Dermis blood vessel endothelial cell (primary cell): ENCODE measurements around the gene AOPEP. TPM values are rescaled to one million over a fixed set of nuclear protein-coding genes. Genes with fewer than 3 reads are reported as not detected.

ENCODE experiments used
- DNase-seq: peaks from one replicate; pipeline ENCODE4 v3.0.0; 2010
- total RNA-seq: library from RNA; depleted of rRNA; stranded (reverse); fragments of >200 nt; gene quantifications from 2 replicates; pipeline ENCODE4 v1.2.3, GENCODE V29; 2014

Gene AOPEP
- total RNA-seq, 1 donor from 2014 or later = 77.1 TPM

DNA sequence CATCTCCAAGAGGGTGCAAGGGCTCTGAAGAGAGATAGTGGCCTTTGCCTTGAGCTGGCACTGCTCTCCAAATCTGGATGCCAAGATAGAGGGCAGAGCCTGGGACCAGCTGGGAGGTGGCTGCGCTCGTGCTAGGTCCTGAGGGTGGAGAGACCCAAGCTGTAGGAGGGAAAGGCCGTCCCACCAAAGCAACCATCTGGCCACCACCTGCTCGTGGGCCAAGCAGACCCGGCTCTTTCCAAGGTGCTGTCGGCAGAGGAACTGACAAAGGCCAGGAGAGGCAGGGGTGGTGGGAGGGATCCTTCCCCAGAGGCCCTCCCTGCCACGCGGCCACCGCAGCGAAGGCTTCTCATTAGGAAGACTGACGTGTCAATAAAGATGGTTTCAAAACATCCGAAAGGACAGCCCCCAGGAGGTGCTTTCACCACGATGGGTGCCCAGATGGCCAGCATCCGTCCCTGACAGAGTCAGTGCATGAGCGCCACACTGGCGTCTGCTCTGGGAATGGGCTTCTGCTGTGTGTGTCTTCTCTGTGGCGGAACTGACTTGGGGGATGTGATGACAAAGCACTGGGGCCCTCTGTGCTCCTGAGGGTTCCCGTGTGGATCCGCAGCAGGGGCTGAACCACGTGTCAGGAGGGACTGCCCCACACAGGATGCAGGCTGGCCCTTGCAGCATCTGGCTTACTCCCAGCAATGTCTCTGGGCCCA, 377.5 kb downstream of the AOPEP start:
- no peak for DNase-seq

DNA sequence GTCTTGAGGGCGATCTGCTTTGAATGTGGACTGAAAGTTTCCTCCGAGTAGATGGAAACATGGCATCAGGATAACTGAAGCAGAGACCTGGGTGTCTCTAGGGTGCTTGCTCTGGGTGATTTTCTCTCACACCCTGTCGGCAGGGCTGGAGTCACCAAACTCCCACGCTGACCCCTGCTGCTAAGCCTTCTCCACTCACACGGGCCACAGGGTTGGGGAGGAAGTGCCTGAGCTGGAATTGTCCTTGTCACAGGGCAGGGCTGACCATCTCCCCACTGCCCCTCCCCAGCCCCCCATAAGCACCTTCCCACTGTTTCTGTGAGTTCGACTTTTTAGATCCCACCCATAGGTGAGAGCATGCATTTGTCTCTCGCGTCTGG, 378.1 kb downstream of the AOPEP start:
- DNase-seq = no peak

DNA sequence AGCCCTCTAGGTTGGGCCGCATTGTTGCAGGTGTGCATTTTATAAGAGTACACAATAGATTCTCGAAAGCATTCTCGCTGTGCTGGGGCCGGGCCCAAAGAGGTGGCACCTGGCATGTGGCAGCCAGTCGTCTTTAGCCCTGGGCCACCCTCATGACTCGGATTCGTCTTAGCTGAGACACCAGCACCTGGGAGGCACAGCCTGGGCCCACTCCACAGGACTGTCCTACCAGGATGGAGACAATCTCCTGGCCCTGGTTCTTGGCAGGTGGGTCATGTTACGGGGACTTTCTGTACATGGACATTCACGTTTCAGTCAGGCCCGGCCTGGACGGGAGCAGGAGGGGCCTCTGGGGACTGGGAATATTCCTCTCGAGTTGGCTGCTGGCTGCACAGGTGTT, 378.5 kb downstream of the AOPEP start:
- DNase-seq = no peak

DNA sequence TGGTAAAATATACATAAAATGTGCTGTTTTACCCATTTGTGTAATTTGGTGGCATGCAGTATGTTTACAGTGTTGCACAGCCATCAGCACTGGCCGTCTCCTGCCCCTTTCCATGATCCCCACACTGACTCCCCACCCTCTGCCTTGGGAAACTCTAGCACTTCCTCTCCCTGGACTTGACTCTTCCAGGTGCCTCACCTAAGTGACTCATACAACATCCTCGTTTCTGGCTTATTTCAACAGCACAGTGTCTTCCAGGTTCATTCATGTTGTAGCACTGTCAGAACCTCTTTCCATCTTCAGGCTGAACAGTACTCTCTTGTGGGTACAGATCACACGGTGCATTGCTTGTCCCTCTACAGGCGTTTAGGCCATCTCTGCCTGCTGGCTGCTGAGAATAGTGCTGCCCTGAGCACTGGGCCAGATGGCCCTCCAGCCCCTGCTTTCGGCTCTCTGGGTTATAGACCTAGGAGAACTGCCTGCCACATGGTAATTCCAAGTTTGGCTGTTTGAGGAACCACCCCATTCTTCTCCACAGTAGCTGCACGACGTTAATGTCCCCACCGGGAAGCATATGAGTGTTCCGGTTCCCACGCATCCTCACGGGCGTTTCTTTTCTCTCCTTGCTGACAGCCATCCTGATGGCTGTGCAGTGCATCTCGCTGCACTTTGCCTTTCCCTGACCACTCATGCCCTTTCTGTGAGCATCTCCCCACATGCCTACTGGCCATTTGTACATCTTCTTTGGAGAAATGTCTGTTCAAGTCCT, 379.2 kb downstream of the AOPEP start:
- DNase-seq = no peak

DNA sequence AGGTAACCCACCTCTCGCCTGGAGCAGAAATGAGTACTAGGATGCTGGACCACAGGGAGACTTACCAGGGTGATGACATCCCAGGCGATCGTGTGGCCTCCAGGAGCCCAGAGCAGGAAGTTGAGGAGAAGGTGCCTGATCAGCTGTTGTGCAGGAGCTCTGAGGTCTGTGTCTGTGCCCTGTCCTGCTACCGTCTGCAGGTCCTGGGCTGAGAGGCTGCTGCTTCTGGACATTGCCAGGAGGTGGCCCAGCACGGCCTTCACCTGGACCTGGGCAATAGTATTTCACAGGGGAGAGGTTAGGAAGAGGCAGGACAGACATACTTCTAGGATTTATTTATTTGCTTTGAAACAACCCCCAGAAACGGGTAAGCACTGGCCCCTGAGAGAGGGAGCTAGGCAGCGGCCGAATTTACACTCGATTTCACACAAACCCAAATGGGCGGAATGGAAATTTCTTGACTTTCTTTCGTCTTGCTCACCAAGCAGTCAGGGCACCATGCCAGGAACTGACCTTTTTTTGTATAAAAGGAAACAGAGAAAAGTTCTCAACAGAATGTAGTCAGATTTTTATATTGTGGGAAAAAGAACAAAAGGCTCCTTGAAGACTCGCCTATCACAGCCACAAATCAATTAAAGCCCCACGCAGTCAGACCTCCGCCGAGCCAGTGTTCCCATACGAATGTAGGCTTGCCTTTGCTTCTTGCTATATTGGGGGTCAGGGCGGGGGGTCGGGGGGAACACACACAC, 380.7 kb downstream of the AOPEP start:
- peak; percentile 79 for DNase-seq

DNA sequence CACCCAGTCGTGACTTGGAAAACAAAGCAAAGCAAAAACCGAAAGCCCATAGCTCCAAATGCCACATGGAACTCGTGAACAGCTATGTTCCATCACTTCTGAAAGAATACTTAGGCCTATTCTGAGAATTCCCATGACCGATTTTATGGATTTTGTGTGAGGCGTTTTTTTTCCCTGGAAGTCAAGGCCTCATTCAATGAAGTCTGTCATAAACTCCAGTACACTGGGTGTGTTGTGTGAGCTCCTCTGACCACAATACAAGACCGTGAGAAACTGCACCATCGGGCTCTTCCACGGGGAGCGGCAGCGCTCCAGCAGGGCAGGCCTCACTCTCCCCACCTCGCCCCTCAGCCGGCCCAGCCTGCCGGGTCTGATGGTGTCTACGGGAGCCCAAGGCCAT, 381.5 kb downstream of the AOPEP start:
- DNase-seq = no peak

DNA sequence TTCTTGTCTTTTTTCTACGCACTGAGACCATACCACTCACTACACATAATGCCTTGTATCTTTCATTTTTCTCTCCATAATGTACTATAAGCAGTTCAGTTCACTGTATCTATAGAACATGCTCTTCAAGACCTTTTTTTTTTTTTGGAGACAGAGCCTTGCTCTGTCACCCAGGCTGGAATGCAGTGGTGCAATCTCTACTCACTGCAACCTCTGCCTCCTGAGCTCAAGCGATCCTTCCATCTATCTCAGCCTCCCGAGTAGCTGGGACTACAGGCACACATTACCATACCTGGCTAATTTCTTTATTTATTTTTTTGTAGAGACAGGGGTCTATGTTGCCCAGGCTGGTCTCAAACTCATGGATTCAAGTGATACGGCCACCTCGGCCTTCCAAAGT, 382.3 kb downstream of the AOPEP start:
- no peak for DNase-seq

DNA sequence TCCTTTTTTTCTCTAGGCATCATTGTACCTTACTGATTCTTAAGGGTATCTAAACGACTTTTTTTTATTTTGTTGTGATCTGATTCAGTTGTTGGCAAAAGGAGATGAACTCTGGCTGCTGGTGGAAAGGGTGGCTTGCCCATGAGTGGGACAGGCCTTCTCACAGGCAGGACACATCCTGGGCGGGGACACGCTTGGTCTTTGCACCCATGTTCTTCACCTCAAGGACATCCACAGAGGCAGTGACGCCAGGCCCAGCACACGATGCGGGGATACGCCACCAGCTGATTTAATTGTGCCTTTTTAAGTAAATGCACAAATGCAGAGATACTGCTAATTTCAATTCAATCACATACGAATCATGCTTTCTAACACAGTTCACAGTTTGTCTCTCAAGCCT, 383.0 kb downstream of the AOPEP start:
- DNase-seq = no peak

DNA sequence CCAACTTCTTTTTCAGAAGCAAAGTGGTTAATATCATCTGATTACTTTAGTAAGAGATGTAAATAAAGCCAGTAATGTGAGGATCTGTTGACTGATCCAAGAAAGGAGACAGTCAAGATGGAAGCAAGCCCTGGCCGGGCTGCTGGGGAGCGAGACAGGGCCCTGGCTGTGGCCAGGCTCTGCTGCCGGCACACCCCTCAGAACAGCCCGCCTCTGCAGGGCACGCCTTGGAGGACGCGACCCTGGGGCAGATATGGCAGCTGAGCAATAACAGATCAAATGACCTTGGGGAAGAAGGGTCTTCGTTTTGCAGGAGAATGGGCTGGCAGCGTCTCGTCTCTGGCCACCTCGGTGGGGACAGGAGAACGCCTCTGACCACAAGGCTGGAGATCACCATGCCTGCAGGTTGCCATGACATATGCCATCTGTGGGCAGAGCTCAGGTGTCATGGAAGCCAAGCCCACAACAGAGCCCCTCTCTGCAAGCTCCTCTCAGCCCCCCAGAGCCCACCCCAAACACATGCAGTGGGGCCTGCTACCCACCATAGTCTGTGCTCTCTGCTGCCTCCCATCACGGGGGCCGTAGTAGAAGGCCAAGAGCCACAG, 384.5 kb downstream of the AOPEP start:
- DNase-seq = no peak

DNA sequence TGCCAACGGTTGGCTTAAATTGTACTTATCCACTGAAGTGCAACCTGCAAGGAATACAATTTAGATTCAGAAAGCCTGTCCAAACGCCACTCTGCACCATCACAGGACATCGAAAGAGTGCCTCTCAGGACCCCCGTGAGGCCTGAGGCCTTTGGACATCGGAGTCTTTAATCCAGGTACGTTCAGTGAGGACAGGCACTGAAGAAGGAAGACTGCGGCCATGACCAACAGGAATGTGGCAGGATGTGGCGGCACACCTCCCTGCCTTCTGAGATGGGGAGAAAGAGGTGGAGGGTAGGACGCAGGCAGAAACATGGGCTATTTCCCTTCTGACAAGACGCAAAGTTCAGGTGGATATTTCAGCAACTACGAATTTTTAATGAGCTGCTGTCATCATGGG, 385.2 kb downstream of the AOPEP start:
- DNase-seq = no peak

DNA sequence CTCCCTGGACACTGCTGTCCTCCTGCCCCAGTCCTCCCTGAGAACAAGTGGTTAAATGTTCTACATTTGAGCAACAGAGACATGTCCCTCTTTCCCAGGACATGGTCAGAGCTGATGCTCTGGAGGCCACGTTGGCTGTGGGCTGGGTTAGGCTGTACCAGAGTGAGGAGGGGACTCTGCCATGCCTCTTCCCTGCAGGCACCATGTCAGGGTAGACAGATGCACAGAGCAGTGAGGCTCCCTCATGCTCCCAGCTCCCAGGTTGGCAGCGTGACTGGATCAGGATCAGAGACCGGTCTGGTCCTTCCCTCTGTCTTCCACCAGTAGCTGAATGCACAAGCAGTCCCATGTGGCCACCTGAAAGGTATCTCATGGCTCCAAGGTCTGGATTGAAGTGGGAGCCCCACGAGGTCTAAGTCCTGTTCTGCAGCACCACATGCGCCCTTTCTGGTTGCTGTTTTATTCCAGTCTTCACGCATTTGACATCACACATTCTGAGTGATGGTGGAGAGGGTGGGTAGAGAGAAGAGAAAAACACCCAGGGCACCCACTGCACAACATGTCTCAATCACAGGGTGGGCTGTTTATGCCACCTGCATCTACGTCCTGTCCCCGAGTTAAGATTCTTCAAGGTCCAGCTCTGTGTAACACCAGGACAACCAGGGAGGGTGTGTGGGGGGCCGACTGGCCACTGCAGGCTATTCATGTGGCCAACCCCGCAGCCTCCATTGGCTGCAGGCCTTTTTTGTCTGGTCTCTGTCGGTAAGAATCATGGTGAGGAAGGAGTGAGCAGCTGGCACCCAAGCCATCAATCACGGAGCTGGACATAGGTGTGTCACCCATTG, 386.2 kb downstream of the AOPEP start:
- DNase-seq = no peak

DNA sequence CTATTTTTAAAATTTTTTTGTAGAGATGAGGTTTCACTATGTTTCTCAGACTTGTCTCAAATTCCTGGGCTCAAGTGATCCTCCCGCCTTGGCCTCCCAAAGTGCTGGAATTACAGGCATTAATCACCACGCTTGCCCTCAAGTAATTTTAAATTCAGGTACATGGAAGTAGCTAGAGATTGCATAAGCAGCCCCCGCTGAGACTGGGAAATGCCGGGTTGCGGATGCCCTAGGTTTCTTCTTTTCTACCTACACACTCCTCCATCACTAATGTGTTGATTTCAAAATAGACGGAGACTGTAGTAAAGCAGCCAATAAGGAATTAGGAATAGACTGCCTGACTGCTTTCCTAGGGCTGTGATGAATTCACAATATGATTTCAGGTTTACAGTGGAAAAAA, 388.6 kb downstream of the AOPEP start:
- no peak for DNase-seq

DNA sequence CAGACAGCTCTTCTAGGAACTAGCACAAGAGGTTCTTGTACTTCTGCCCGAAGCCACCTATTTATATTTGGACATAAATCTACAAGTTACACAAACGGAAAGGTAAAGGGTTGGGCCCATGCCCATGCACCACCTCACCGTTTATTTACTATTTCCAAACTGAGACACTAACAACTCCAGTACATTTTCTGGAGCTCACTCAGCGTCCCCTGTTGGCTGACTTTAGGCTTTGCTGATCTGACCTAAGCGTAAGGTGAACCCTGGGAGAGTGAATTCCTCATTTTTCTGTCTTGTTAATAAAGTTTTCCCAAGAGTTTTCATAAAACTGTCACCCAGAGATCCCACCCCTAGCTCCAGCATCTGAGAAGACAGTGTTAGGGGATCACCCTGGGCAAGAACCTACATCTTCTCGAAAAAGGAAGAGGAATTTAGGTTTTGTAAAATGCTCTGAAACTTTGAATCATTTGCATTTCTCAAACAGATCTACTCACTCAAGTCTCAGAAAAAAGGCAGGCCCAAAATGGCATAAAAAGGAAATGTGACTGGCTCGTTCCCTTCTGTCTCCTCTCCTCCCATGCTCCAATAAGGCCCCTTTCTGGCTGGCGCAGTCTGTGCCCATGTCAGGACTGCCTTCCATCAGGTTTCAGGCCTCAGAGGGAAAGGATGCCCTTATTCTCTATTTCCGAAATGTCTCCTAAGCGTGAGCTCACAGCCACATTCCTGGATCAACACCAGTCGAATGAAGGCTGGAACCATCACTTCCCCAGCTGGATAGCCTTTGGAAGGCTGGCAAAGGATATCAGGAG, 389.7 kb downstream of the AOPEP start:
- DNase-seq = peak; percentile 33

DNA sequence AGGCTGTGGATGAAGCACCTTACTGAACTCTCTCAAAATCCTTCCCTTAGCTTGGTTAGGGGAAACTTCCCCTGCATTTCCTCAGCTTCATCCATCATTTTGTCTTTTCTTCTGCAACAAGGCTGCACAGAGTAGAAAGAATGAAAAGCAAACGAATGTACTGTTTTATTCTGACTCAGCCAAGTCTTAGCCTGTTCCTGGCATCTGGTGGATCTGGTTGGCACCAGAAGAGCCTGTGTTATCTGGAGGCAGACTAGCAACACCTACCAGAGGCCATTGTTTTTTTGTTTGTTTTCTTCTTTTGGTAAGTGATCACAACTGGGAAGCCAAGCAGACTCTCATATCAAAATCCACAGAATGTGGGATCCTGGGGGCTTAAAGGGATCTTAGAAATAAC, 390.3 kb downstream of the AOPEP start:
- no peak for DNase-seq

DNA sequence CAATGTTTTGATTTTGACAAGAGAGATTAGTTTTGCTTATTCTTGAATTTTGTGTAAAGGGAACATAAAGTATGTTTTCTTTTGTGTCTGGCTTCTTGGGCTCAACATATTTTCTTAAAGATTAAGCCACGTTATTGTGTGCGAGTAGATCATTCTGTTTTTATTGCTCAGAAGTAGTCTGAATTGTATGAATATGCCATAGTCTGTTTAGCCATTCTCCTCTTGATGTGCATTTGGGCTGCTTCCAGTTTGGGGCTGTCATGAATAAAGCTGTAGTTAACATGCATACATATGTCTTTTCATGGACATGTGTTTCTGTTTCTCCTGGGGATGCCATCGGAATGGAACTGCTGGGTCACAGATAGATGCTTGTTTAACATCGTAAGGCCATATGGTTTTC, 392.1 kb downstream of the AOPEP start:
- no peak for DNase-seq

DNA sequence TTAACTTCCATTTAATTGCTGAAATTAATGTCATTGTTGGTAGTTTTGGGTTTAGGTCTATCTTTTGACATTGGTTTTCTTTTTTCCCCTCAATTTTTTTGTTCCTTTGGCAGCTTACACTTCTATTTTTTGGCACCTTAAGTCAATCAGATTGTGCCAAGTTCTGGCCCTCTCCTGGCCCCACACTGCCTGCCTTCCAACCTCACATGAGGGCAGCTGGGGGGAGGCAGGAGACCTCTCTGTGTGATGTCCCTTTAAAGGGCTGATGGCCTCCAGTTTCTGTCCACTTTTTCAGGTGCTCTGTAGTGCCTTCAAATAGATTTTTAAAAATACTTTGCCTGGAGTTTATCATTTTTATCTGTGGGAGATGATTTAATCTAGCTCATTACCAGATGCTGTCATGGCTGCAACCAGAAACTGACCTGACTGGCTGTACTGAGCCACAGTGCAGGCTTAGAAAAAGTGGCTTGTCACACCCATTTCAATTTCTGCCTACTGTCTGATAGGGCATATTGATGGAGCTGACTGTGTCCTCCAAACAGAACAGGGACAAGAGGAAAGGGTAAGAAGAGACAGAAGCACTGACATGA, 394.4 kb downstream of the AOPEP start:
- no peak for DNase-seq

DNA sequence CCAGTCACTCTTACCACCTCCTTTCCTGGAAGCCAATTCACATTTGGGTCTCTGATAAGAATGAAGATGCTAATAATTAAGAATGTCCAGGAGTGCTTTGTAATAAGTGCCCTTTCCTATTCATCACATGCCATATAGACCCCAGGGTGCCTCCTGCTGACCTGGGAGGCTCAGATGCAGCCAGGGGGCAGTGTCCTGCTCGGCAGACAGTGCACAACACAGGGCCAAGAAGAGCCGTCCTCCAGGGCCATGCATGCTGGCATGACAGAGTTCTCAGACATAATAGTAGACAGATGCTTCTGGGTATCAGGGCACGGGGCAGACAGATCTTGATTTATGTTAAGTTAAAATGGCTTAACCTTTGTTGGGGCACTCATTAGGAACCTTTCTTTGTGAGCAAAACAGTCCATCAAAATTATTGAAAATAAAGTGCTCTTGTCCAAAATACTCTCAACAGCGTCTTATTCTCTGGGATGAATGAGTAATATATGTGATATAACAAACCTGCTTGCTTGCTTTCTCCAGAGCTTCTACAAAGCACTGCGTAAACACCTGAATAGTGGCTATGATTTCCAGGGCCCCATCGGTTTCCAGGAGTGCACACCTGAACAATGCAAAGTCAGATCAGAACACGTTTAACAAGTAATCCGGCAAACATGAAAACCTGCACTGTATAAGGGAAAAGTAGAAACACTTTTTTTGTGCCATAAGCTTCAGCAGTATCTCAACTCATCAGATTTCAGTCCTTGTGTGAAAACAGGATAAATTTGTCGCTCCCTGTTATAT, 398.3 kb downstream of the AOPEP start:
- peak; percentile 16 for DNase-seq

DNA sequence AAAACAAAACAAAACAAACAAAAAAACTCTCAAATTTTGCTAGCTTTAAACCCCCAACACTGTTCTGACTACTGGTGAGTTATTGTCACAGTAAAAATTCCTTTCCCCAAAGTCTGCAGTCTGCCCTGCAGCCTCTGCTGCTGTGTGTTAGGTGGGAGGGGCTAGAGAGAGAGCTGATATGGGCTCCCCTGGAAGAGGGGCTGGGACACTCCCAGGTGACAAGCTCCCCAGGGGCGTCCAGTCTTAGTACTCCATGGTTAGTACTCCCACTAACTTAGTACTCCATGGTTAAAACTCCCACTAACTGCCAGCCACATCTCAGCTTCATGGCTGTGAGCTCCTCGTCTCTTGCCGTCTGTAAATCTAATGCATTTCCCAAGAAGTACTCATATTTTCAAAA, 399.2 kb downstream of the AOPEP start:
- no peak for DNase-seq

DNA sequence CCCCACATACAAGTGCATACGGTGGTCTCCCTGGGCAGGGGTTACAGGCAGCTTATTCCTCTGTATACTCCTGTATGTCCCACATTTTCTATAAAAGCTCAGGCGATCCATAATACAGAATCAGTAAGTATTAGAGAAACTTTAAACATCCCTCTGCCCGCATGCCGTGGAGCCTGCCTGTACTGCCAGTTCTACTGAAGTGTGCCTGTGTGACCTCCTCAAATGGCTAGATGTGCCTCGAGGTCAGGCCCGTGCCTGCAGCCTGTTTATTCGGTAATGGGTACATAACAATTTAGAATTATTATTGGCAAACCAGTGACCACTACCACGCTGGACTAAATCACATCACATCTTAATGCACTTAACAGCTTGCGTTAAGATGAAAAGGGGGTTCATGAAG, 400.2 kb downstream of the AOPEP start:
- DNase-seq = no peak
